Lung (tissue), 16 donors: ENCODE results near the gene PEX12. TPM values are rescaled to one million over a fixed set of nuclear protein-coding genes. Genes with fewer than 3 reads are reported as not detected.

Experiments
- ATAC-seq: fragments of 200-7000 bp; cut with Tn5 transposase; one replicate; pipeline ENCODE4 v1.9.1; 2020; ENCODE audit warnings: moderate number of reproducible peaks; ENCODE audit not compliant: insufficient read depth, low FRiP score
- DNase-seq, 3 donors: peaks; one replicate each; pipeline ENCODE4 v3.0.0-alpha.2; 2013 to 2017
- H3K27ac ChIP-seq, 2 donors: one replicate each; pipeline ENCODE4 v1.5.1; 2013; ENCODE audit warnings: mild to moderate bottlenecking in 2 of 2, moderate library complexity in 2 of 2, control low read depth in 1 of 2, inconsistent platforms in 1 of 2, low read depth in 1 of 2, low read length in 1 of 2
- H3K27me3 ChIP-seq, 3 donors: one replicate each; pipeline ENCODE4 v1.5.1; 2013; ENCODE audit warnings: low read length in 2 of 3; ENCODE audit not compliant: control insufficient read depth in 3 of 3, insufficient read depth in 3 of 3
- H3K36me3 ChIP-seq, 4 donors: one replicate each; pipeline ENCODE4 v1.5.1; 2013; ENCODE audit warnings: low read length in 4 of 4, mild to moderate bottlenecking in 1 of 4, moderate library complexity in 1 of 4; ENCODE audit not compliant: control insufficient read depth in 4 of 4, insufficient read depth in 4 of 4
- H3K4me1 ChIP-seq, 5 donors: one replicate each; pipeline ENCODE4 v1.5.1; 2013; ENCODE audit warnings: low read length in 5 of 5, mild to moderate bottlenecking in 2 of 5, moderate library complexity in 1 of 5; ENCODE audit not compliant: control insufficient read depth in 5 of 5, insufficient read depth in 5 of 5
- H3K4me3 ChIP-seq: one replicate; pipeline ENCODE4 v1.5.1; 2013; ENCODE audit warnings: mild to moderate bottlenecking, control low read depth, moderate library complexity
- H3K9ac ChIP-seq, 2 donors: one replicate each; pipeline ENCODE4 v1.5.1; 2013; ENCODE audit warnings: low read length in 2 of 2, control low read depth in 1 of 2; ENCODE audit not compliant: insufficient read depth in 1 of 2
- H3K9me3 ChIP-seq, 4 donors: one replicate each; pipeline ENCODE4 v1.5.1; 2013; ENCODE audit warnings: low read length in 3 of 4, mild to moderate bottlenecking in 1 of 4, moderate library complexity in 1 of 4; ENCODE audit not compliant: control insufficient read depth in 4 of 4, insufficient read depth in 3 of 4
- WGBS, 2 donors: extraction: QIAGEN DNeasy Blood & Tissue Kit; methylation state at CpG; one replicate each; pipeline ENCODE4 v1.1.7; 2013; 5-methylcytosine and 5-hydroxymethylcytosine counted together
- long read RNA-seq, 5 donors: transcript quantifications; one replicate each; lab custom pipeline, GENCODE V29; 2026
- polyA plus RNA-seq, 2 donors: library from polyadenylated mRNA; stranded (reverse); fragments of 200-250 nt; gene quantifications; one replicate each; pipeline ENCODE4 v1.2.1, GENCODE V29; 2013
- total RNA-seq, 2 donors: library from RNA; depleted of rRNA in 1 of 2; stranded (reverse); fragments of >200 nt in 1 of 2; gene quantifications; one replicate each; pipeline ENCODE4 v1.2.1, GENCODE V29; 2014 to 2021
- TF ChIP-seq, protein P1 (sequence below): IDR thresholded peaks from 2 replicates; pipeline ENCODE4 v1.5.1; 2012; ENCODE audit warnings: mild to moderate bottlenecking; ENCODE audit errors: control extremely low read depth, extremely low read depth
- donor health status: control.
- donor health status: control.
- donor health status: Bipolar disorder and iron deficiency.
- donor health status: healthy.
- donor health status: DM: yes; HTN: yes; CAD: no.

Gene PEX12
- total RNA-seq (1 to 10 TPM; 5.1 to 5.3 TPM), polyA plus RNA-seq (1 to 10 TPM; 2.6 to 3.7 TPM)
- long read RNA-seq, donor 1, partial matches to known transcripts, result 0 of 3 reads
- long read RNA-seq, donor 1, other reads (novel, unspliced or antisense), result 0 of 3 reads
- long read RNA-seq, donor 2, partial matches to known transcripts, result 0 of 2 reads
- long read RNA-seq, donor 2, other reads (novel, unspliced or antisense), result 0 of 2 reads
- long read RNA-seq, donor 3, partial matches to known transcripts, result 0 of 1 reads
- long read RNA-seq, donor 3, other reads (novel, unspliced or antisense), result 0 of 1 reads
- long read RNA-seq, donor 4, partial matches to known transcripts, result 0 of 1 reads
- long read RNA-seq, donor 4, other reads (novel, unspliced or antisense), result 0 of 1 reads
- long read RNA-seq, donor 5, partial matches to known transcripts, result 0 of 4 reads
- long read RNA-seq, donor 5, other reads (novel, unspliced or antisense), result 0 of 4 reads

- WGBS, 2 donors, result 0% methylated on average over 44 to 45 of the region's 45 CpGs
- DNase-seq (peak; percentile 91 to 98 (median 97)), ATAC-seq (peak; percentile 99)
- no peaks in the 10 kb centered on the region for H3K27me3 ChIP-seq
- H3K9me3 ChIP-seq, result no peaks in the 10 kb centered on the region
- peaks cover 2 to 17% (median 5%) of the 10 kb centered on the region in 4 donors for H3K36me3 ChIP-seq
- peak within 1 kb of the TSS; percentile 88 to 97 for H3K9ac ChIP-seq
- H3K4me1 ChIP-seq, result peaks cover 0 to 17% (median 4%) of the 10 kb centered on the region in 5 donors
- H3K27ac ChIP-seq, result peak within 1 kb of the TSS; percentile 93 to 97
- peak within 1 kb of the TSS; percentile 71 for H3K4me3 ChIP-seq
- TF ChIP-seq, protein P1, sequence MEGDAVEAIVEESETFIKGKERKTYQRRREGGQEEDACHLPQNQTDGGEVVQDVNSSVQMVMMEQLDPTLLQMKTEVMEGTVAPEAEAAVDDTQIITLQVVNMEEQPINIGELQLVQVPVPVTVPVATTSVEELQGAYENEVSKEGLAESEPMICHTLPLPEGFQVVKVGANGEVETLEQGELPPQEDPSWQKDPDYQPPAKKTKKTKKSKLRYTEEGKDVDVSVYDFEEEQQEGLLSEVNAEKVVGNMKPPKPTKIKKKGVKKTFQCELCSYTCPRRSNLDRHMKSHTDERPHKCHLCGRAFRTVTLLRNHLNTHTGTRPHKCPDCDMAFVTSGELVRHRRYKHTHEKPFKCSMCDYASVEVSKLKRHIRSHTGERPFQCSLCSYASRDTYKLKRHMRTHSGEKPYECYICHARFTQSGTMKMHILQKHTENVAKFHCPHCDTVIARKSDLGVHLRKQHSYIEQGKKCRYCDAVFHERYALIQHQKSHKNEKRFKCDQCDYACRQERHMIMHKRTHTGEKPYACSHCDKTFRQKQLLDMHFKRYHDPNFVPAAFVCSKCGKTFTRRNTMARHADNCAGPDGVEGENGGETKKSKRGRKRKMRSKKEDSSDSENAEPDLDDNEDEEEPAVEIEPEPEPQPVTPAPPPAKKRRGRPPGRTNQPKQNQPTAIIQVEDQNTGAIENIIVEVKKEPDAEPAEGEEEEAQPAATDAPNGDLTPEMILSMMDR, result no peak
Measured at GRCh38 chr17:35578197-35578928, at the start of gene PEX12. Gene PEX12 (minus strand): TSS chr17:35578571. CDS start chr17:35578021, 550 bp downstream.

DNA sequence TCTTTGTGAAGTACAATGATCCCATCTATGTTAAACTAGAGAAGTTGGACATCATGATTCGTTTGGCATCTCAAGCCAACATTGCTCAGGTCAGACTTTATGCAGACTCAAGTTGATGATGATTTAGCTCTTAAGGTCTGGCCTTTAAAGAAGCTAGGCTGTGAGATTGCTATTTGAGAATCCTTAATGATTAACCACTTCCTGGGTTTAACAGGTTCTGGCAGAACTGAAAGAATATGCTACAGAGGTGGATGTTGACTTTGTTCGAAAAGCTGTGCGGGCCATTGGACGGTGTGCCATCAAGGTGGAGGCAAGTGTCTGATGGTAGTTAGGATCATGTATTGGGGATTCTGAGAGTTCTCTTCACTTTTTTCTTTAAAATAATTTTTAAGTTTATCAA is 49.0 kb upstream of the PEX12 start:
- H3K27me3 ChIP-seq, result no peaks in the 10 kb centered on the region
- no peak overlapping the region for H3K9ac ChIP-seq
- no peak overlapping the region for H3K27ac ChIP-seq
- peak; percentile 28 to 69 (median 31) for DNase-seq
- H3K4me1 ChIP-seq, result peaks cover 0 to 9% (median 0%) of the 10 kb centered on the region in 5 donors
- ATAC-seq, result no peak
- H3K4me3 ChIP-seq, result no peak overlapping the region
- TF ChIP-seq, protein P1, result no peak
- peaks cover 13 to 52% (median 36%) of the 10 kb centered on the region in 4 donors for H3K36me3 ChIP-seq
- 77 to 84% methylated on average over 4 of the region's 4 CpGs for WGBS, 2 donors
- H3K9me3 ChIP-seq, result no peaks in the 10 kb centered on the region

- no peak for ATAC-seq
- H3K36me3 ChIP-seq, result peaks cover 8 to 28% (median 23%) of the 10 kb centered on the region in 4 donors
- no peak overlapping the region for H3K4me3 ChIP-seq
- no peak for DNase-seq
- TF ChIP-seq, protein P1, result no peak
- no peak overlapping the region for H3K9ac ChIP-seq
- 72 to 81% methylated on average over 1 of the region's 1 CpG for WGBS, 2 donors
- peaks cover 0 to 2% (median 0%) of the 10 kb centered on the region in 5 donors for H3K4me1 ChIP-seq
- no peaks in the 10 kb centered on the region for H3K27me3 ChIP-seq
- no peaks in the 10 kb centered on the region for H3K9me3 ChIP-seq
- no peak overlapping the region for H3K27ac ChIP-seq
Measured at GRCh38 chr17:35621768-35622167, 43.4 kb upstream of the PEX12 start.
